NCI-H345 treated with DMSO at 0.1 percent for 48 hours (cell line): ENCODE data around the gene TNXB.
"Not testable (repeated sequence)": the region's sequence is repeated elsewhere in the genome, so short reads cannot be mapped to it uniquely, and the experiment has no call there.

Experiments used
- DNase-seq: peaks from one replicate; lab custom pipeline; 2025; ENCODE audit not compliant: unreplicated experiment; lab: John Stamatoyannopoulos, UW

TNXB gene

DNA sequence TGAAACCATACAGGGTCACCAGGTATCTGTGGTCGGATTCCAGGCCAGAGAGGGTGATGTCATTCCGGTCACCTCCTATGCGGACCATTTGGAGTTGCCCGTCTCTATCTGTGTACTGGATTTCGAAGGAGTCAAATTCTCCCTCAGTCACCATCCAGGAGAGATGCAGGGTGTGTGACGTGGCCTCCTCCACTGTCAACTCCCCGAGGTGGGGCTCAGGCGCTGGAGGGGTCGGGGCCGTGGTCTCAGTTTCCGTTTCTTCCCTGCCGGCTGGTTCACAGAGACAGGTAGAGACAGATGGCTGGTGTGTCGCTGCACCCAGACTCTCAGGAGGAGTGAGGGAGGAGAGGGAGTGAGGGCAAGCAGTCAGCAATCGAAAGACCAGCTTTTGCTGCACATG lies 40.3 kb downstream of the TNXB start:
- DNase-seq, result no peak

- not testable (repeated sequence) for DNase-seq
Observed at GRCh38 chr6:32068315-32068714, 40.8 kb downstream of the TNXB start.

- DNase-seq, result not testable (repeated sequence)
Observed at GRCh38 chr6:32067521-32067920, 41.6 kb downstream of the TNXB start.

GRCh38 chr6:32064706-32065105 lies 44.4 kb downstream of the TNXB start:
- DNase-seq, result no peak

GRCh38 chr6:32060966-32061655 lies 48.0 kb downstream of the TNXB start:
- DNase-seq, result no peak

- no peak for DNase-seq
Observed at GRCh38 chr6:32058511-32058963, 50.6 kb downstream of the TNXB start.

- no peak for DNase-seq
Observed at GRCh38 chr6:32057966-32058365, 51.2 kb downstream of the TNXB start.

GRCh38 chr6:32056254-32056653 lies 52.9 kb downstream of the TNXB start:
- DNase-seq, result no peak

DNA sequence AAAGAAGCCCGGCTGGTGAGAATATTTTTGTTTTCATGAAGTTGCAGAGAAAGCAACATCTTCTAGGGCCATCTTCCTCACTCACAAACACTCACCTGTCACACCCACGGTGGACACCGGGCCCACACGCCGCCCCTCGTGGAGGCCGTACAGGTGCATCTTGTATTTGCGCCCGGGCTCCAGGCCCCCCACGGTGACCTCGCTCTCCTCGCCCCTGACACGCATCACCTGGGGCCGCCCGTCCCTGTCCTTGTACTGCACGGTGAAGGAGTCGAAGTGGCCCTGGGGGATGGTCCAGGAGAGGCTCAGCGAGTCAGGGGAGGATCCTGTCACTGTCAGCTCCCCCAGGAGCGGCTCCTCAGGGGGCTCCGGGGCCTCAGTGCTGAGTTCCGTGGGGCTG lies 53.4 kb downstream of the TNXB start:
- not testable (repeated sequence) for DNase-seq

GRCh38 chr6:32053314-32053713 lies 55.8 kb downstream of the TNXB start:
- not testable (repeated sequence) for DNase-seq

DNA sequence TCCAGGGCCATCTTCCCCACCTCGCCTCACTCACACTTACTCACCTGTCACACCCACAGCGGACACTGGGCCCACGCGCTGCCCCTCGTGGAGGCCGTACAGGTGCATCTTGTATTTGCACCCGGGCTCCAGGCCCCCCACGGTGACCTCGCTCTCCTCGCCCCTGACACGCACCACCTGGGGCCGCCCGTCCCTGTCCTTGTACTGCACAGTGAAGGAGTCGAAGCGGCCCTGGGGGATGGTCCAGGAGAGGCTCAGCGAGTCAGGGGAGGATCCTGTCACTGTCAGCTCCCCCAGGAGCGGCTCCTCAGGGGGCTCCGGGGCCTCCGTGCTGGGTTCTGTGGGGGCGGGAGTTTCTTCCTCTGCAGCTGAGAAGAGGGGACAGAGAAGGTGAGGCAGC lies 56.5 kb downstream of the TNXB start:
- DNase-seq, result not testable (repeated sequence)

DNA sequence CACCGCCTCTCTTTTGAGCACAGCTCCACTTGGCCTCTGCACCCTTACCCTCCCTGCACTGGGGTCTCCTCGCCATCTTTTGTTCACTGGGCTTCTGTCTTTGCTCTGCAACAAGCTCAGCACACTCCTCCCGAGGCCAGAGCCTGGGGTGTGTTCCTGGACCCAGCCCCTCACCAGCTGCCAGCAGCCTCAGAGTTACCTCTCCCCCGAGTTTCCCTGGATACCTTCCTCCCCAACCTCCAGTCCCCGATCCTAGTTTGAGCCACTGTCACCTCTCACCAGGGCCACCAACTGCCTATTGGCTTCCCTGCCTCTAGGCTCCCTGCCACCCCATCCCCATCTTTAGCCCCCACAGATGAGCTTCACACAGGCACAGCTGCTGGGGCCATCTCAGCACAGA lies 58.6 kb downstream of the TNXB start:
- DNase-seq, result no peak

- not testable (repeated sequence) for DNase-seq
Observed at GRCh38 chr6:32049736-32050135, 59.4 kb downstream of the TNXB start.

DNA sequence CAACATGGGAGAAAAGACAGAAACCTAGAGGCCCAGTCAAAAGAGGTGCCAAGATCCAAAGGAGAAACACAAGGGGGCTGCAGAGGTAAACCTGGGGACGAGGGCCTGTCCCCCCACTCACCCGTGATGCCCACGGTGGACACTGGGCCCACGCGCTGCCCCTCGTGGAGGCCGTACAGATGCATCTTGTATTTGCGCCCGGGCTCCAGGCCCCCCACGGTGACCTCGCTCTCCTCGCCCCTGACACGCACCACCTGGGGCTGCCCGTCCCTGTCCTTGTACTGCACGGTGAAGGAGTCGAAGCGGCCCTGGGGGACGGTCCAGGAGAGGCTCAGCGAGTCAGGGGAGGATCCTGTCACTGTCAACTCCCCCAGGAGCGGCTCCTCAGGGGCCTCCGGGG lies 60.0 kb downstream of the TNXB start:
- DNase-seq, result not testable (repeated sequence)

GRCh38 chr6:32047855-32048766 lies 61.0 kb downstream of the TNXB start:
- DNase-seq, result no peak

DNA sequence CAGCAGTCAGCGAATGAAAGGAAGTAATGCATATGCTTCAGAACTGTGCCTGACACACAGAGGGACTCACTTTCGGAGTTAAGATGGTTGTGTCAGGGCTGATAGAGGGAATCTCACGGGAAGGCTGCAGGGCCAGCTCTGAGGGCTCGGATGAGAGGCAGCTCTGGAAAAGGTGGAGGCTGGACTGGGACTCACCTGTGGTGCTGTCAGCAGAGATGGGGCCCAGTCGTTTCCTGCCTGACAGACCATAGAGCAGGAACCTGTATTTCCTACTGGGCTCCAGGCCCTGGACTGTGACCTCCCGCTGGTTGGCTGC lies 61.6 kb downstream of the TNXB start:
- DNase-seq, result no peak

- DNase-seq, result no peak
Observed at GRCh38 chr6:32047084-32047478, 62.1 kb downstream of the TNXB start.

DNA sequence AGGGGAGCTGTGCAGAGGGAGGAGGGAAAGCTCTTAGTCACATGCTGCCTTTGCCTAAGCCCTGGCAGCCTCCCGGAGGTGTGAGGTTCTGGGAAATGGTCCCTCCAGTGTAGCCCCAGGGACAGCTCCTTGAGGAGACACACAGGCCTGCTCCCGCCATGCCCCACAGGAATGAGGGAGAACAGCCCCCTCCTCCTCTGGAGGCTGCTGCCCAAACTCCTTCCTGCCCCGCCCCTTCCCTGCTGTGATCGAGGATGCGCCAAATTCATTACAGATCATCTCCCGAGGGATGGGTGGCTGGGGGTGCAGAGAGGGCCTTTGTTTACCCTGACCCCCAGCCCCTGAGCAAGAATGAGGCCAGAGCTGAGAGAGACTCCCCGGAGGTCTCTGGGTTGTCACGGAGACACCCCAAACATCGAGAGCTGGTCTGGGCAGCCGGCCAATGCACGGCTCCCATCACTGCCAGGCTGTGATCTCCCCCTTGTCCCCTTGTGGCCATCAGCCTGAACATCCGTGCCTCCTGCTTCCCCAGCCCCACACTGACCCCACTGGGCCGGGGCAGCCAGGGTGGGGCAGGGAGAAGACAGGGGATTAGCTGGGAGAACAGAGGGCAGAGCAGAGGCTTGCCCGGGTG lies 62.6 kb downstream of the TNXB start:
- DNase-seq, result no peak

DNA sequence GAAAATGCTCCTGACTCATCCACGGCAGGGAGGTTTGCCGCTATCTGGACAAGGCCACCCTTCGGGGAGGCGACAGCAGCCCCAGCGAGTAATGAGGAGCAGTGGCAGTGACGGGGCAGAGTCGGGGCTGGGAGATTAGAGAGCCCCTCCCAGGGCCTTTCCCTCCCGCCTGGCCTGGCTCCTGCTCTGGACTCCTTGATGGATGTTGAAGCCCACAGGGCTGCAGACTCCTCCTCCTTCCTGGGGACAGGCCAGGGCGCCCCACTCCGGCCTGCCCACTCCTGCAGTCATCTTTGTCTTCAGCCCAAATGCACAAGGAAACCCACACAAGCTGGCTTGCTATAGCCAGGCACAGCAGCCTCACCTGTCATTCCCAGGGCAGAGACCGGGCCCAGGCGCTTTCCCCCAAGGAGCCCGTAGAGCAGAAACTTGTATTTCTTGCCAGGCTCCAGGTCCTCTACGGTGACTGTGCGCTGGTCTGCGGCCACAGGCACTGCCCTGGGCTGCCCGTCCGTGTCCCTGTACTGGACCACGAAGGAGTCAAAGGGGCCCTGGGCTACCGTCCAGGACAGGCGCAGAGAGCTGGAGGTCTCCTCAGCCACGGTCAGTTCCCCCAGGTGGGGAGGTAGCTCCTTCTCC lies 63.2 kb downstream of the TNXB start:
- no peak for DNase-seq

GRCh38 chr6:32044916-32045315 lies 64.2 kb downstream of the TNXB start:
- DNase-seq, result not testable (repeated sequence)
